Stomach (tissue), 4 donors: ENCODE results near the gene GP2.

Experiments used
- CTCF ChIP-seq, 7 experiments: fragments of 450-650 bp in 4 of 7; fragments of 200-600 bp in 3 of 7; sonication (generic) in 3 of 7; IDR thresholded peaks; one replicate each; pipeline ENCODE4 v1.5.1; 2016 to 2019; ENCODE audit warnings: antibody characterized with exemption in 7 of 7, control low read depth in 2 of 7, mild to moderate bottlenecking in 1 of 7
- EP300 ChIP-seq: sonication (generic); formaldehyde crosslinking; IDR thresholded peaks from one replicate; pipeline ENCODE4 v1.6.1; 2017; ENCODE audit warnings: antibody characterized with exemption
- POLR2AphosphoS5 ChIP-seq, 3 donors: sonication (generic); formaldehyde crosslinking; IDR thresholded peaks; one replicate each; pipeline ENCODE4 v1.6.1; 2016; ENCODE audit warnings: antibody characterized with exemption in 3 of 3

DNA sequence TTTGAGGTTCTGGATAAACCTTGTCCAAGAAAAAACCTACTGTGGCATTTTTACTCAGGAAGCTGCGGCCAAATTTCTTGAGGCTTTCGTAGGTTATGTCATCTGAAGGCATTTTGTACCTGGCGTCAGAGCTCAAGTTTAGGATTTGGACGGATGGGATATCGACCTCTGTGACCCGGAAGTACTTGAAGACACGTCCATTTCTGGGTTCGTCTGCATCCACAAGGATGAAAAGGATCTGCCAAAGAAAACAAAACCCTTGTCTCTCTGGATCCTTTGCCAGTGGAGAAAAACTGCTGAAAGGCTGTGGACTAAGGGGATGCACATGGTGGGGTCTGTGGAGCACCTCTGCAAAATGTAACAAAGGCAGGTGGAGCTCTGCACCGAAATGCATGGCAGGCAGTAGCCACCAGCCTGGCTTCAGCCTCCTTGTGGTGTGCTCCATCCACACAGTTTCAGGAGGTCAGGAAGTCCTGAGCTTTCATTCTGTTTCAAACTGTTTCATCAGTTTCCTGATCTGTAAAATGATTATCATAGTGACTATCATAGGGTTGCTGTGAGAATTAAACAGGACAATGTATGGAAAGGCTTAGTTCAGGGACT, 42.2 kb upstream of the GP2 start:
- TF ChIP-seq EP300 = no peak
- no peak for TF ChIP-seq CTCF (IDR thresholded peaks at IDR 0.05)
- no peak for TF ChIP-seq POLR2AphosphoS5 (IDR thresholded peaks at IDR 0.05)
